ENCODE data around the gene HOXD11. TPM values are rescaled to one million over a fixed set of nuclear protein-coding genes. Genes with fewer than 3 reads are reported as not detected.

The HOXD11 gene
- total RNA-seq (2014; rRNA removed; shearing (Covaris generic)), result not detected in 2 replicates

DNA sequence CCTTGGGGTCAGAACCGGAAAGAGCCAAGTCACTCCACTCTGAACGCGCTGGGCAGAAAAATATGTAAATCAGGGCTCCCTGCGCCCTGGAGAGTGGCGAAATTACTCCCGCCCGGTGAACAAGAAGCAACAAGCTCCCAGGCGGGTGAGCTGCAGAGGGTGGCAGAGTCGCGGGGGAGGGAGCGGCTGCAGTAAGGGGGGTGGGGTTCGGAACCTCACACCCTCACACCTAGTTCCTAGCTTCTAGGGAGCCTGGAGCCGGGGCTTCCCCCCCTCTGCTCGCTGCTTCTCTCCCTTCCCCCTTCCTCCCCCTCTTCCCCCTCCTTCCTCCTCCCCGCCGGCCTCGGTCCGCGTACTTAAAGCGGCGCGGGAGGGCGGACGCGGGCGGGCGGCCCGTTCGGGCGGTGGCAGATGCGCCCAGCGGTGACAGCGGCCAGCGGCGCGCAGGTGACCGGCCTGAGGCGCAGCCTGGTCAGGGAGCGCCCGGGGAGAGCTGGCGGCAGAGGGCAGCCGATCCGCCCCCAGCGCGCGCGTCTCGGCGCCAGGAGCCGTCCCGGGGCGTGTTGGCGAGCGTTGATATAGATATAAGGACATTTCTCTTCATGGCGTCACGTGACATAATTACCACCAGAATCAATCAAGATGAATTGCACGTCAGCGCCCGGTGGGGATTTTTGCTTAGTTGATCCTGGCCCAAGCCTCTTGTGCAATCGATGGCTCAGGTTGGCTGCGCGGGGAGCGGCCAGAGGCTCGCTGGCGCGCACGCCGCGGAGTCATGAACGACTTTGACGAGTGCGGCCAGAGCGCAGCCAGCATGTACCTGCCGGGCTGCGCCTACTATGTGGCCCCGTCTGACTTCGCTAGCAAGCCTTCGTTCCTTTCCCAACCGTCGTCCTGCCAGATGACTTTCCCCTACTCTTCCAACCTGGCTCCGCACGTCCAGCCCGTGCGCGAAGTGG, at the start of gene HOXD11:
TSS of gene HOXD11 (plus strand) at position 700 of the 959 bp plus-strand sequence. CDS start at position 776, 76 bp downstream.
- Histone ChIP-seq H3K4me3 (no peak within 1 kb of the TSS), H3K36me3 (no peaks in the 10 kb centered on the region), H3K27ac (no peak within 1 kb of the TSS), H3K4me1 (replicated peaks) (peaks cover 9% of the 10 kb centered on the region), H3K27me3 (replicated peaks) (peaks cover 60% of the 10 kb centered on the region), H3K9me3 (replicated peaks) (peaks cover 4% of the 10 kb centered on the region; the same call in 1 of the 2 replicates)
- peak in 1 of 2 experiments; percentile 19 for DNase-seq (ENCODE audit: low read depth in 1 of 2, low spot score in 2 of 2)

GRCh38 chr2:176063958-176064357, 43.1 kb upstream of the HOXD11 start:
- Histone ChIP-seq H3K36me3 (no peaks in the 10 kb centered on the region), H3K4me1 (replicated peaks) (no peaks in the 10 kb centered on the region), H3K4me3 (no peak overlapping the region), H3K9me3 (replicated peaks) (no peaks in the 10 kb centered on the region), H3K27ac (no peak overlapping the region), H3K27me3 (replicated peaks) (peaks cover 9% of the 10 kb centered on the region)
- DNase-seq (ENCODE audit: low read depth in 1 of 2, low spot score in 2 of 2), result no peak

DNA sequence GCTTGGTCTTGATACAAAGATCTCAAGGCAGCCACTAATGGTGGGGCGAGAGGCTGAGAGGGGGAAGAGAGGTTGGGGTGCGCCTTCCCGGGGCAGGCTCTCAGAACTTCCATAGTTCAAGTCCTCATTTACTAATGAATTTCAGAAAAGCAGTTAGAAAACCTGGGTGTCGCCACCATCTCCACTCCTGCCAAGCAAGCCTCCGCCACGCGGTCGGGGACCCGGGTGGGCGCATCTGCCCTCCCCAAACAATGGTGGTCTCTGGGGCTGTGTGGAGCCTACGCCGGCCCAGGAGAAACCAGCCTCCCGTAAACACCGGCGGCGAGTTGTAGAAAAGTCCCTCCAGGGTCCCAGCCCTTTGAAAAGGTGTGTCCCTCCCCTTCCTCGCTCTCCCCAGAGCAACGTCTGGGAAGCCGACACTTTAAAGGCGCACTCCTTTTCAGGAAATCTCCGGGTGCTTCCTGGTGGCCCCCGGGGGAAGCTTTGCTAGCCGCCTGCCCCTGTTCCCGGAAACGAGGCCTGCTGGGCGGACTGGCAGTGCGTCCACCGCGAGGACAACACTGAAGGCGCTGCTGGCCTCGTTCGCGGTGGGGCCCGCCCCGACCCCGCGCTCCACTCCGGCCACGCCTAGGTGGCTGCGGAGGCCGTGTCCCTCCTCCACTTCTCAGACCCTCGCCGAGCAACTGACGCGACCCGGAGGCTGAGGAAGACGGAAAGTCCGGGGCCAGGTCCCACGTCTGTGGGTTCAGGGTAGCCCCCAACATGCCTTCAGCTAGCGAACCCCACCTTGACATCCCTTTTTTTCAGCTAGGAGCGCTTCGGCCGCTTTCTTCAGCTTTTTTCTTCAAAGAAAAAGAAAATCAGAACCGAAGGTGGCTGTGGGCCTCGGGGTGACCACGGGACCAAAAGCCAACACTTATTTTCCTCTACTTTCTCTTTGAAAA, 40.2 kb upstream of the HOXD11 start:
- Histone ChIP-seq H3K9me3 (replicated peaks) (no peaks in the 10 kb centered on the region), H3K27ac (no peak overlapping the region), H3K4me3 (no peak overlapping the region), H3K36me3 (no peaks in the 10 kb centered on the region), H3K4me1 (replicated peaks) (no peaks in the 10 kb centered on the region), H3K27me3 (replicated peaks) (peaks cover 9% of the 10 kb centered on the region)
- DNase-seq (ENCODE audit: low read depth in 1 of 2, low spot score in 2 of 2), result no peak

- no peak overlapping the region for H3K4me3 ChIP-seq
- no peak for DNase-seq (ENCODE audit: low read depth in 1 of 2, low spot score in 2 of 2)
- H3K9me3 ChIP-seq (replicated peaks), result no peaks in the 10 kb centered on the region
- H3K4me1 ChIP-seq (replicated peaks), result no peaks in the 10 kb centered on the region
- no peaks in the 10 kb centered on the region for H3K36me3 ChIP-seq
- peaks cover 12% of the 10 kb centered on the region for H3K27me3 ChIP-seq (replicated peaks)
- no peak overlapping the region for H3K27ac ChIP-seq
These were observed 39.3 kb upstream of the HOXD11 start for GRCh38 chr2:176067589-176068418.

DNA sequence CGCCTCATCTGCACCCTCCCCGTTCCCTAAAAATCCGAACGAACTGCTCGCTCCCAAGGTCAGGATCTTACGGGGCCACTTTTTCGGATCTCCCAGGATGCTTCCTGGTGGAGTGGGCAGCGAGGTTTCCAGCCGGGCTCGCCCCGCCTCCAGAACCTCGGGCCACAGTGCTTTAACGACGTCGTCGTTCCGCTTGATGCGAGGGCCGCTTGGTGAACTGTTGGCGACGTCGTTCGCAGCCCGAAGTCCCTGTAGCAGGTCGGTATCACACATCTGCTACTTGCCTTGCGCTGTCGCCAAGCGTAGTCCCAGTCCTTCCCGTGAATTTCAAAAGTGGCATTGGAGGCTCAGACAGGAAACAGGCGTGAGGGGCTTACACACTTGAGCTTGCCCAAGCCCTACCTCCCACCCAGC, 38.7 kb upstream of the HOXD11 start:
- no peak overlapping the region for H3K27ac ChIP-seq

GRCh38 chr2:176071330-176072291, 35.5 kb upstream of the HOXD11 start:
- no peaks in the 10 kb centered on the region for H3K4me1 ChIP-seq (replicated peaks)
- H3K9me3 ChIP-seq (replicated peaks), result no peaks in the 10 kb centered on the region; the same call in 1 of the 2 replicates
- no peak for DNase-seq (ENCODE audit: low read depth in 1 of 2, low spot score in 2 of 2)
- H3K4me3 ChIP-seq, result no peak overlapping the region
- H3K27ac ChIP-seq, result no peak overlapping the region
- peaks cover 29% of the 10 kb centered on the region for H3K27me3 ChIP-seq (replicated peaks)
- H3K36me3 ChIP-seq, result no peaks in the 10 kb centered on the region

More for the DNA sequence above, 38.7 kb upstream of the HOXD11 start:
- H3K4me3 ChIP-seq, result no peak overlapping the region
- H3K36me3 ChIP-seq, result no peaks in the 10 kb centered on the region
- DNase-seq (ENCODE audit: low read depth in 1 of 2, low spot score in 2 of 2), result no peak
- H3K9me3 ChIP-seq (replicated peaks), result no peaks in the 10 kb centered on the region; the same call in 1 of the 2 replicates
- peaks cover 12% of the 10 kb centered on the region for H3K27me3 ChIP-seq (replicated peaks)
- H3K4me1 ChIP-seq (replicated peaks), result no peaks in the 10 kb centered on the region

- H3K27me3 ChIP-seq (replicated peaks), result peaks cover 36% of the 10 kb centered on the region
- no peak for DNase-seq (ENCODE audit: low read depth in 1 of 2, low spot score in 2 of 2)
These were observed 34.8 kb upstream of the HOXD11 start for GRCh38 chr2:176072292-176072669.

GRCh38 chr2:176072951-176073904, 33.9 kb upstream of the HOXD11 start:
- H3K9me3 ChIP-seq (replicated peaks), result no peaks in the 10 kb centered on the region; the same call in 1 of the 2 replicates
- no peak overlapping the region for H3K4me3 ChIP-seq
- H3K36me3 ChIP-seq, result no peaks in the 10 kb centered on the region
- no peak overlapping the region for H3K27ac ChIP-seq
- DNase-seq (ENCODE audit: low read depth in 1 of 2, low spot score in 2 of 2), result no peak
- H3K4me1 ChIP-seq (replicated peaks), result no peaks in the 10 kb centered on the region
- peaks cover 43% of the 10 kb centered on the region for H3K27me3 ChIP-seq (replicated peaks)

More at GRCh38 chr2:176072292-176072669, 34.8 kb upstream of the HOXD11 start:
- Histone ChIP-seq H3K4me3 (no peak overlapping the region), H3K9me3 (replicated peaks) (no peaks in the 10 kb centered on the region; the same call in 1 of the 2 replicates), H3K4me1 (replicated peaks) (no peaks in the 10 kb centered on the region), H3K27ac (no peak overlapping the region), H3K36me3 (no peaks in the 10 kb centered on the region)

- Histone ChIP-seq H3K9me3 (replicated peaks) (peaks cover 4% of the 10 kb centered on the region; the same call in 1 of the 2 replicates), H3K36me3 (no peaks in the 10 kb centered on the region), H3K4me3 (no peak overlapping the region), H3K4me1 (replicated peaks) (peaks cover 8% of the 10 kb centered on the region), H3K27ac (no peak overlapping the region), H3K27me3 (replicated peaks) (peaks cover 60% of the 10 kb centered on the region)
- DNase-seq (ENCODE audit: low read depth in 1 of 2, low spot score in 2 of 2), result no peak
These were observed 32.1 kb upstream of the HOXD11 start for GRCh38 chr2:176074919-176075425.

GRCh38 chr2:176075481-176075880, 31.6 kb upstream of the HOXD11 start:
- H3K4me3 ChIP-seq, result no peak overlapping the region
- peaks cover 11% of the 10 kb centered on the region for H3K4me1 ChIP-seq (replicated peaks)
- H3K9me3 ChIP-seq (replicated peaks), result peaks cover 6% of the 10 kb centered on the region; the same call in 1 of the 2 replicates
- no peaks in the 10 kb centered on the region for H3K36me3 ChIP-seq
- H3K27me3 ChIP-seq (replicated peaks), result peaks cover 62% of the 10 kb centered on the region
- no peak overlapping the region for H3K27ac ChIP-seq
- DNase-seq (ENCODE audit: low read depth in 1 of 2, low spot score in 2 of 2), result no peak

- Histone ChIP-seq H3K9me3 (replicated peaks) (peaks cover 11% of the 10 kb centered on the region), H3K4me3 (no peak overlapping the region), H3K4me1 (replicated peaks) (peaks cover 13% of the 10 kb centered on the region), H3K27me3 (replicated peaks) (peaks cover 68% of the 10 kb centered on the region), H3K36me3 (no peaks in the 10 kb centered on the region), H3K27ac (no peak overlapping the region)
- DNase-seq (ENCODE audit: low read depth in 1 of 2, low spot score in 2 of 2), result no peak
These were observed 31.0 kb upstream of the HOXD11 start for GRCh38 chr2:176076063-176076462.

All from SJSA1 (cell line).